Peyer's patch (tissue), 4 donors: Measurements from ENCODE around the gene CDYL. TPM values are rescaled to one million over a fixed set of nuclear protein-coding genes. Genes with fewer than 3 reads are reported as not detected.

Experiments used
- DNase-seq, 3 donors: peaks; one replicate each; pipeline ENCODE4 v3.0.0-alpha.2; 2017 to 2019
- H3K27ac ChIP-seq, 4 donors: fragments of 200-600 bp; sonication (generic); one replicate each; pipeline ENCODE4 v1.5.1; 2016 to 2019
- H3K27me3 ChIP-seq, 2 donors: fragments of 200-600 bp; sonication (generic); one replicate each; pipeline ENCODE4 v1.5.1; 2019
- H3K36me3 ChIP-seq, 3 donors: fragments of 200-600 bp; sonication (generic); one replicate each; pipeline ENCODE4 v1.5.1; 2016 to 2019
- H3K4me1 ChIP-seq, 4 donors: fragments of 200-600 bp; sonication (generic); one replicate each; pipeline ENCODE4 v1.5.1; 2016 to 2019
- H3K4me3 ChIP-seq, 4 donors: fragments of 200-600 bp; sonication (generic); 1 replicate in 3 of 4; 2 replicates in 1 of 4; pipeline ENCODE4 v1.5.1; 2016 to 2019; ENCODE audit warnings: mild to moderate bottlenecking in 1 of 4
- H3K9me3 ChIP-seq, 4 donors: fragments of 200-600 bp; sonication (generic); one replicate each; pipeline ENCODE4 v1.5.1; 2016 to 2019; ENCODE audit warnings: mild to moderate bottlenecking in 1 of 4
- CTCF ChIP-seq, 6 experiments: fragments of 450-650 bp in 4 of 6; fragments of 200-600 bp in 2 of 6; sonication (generic) in 1 of 6; IDR thresholded peaks; one replicate each; pipeline ENCODE4 v1.5.1; 2017 to 2019; ENCODE audit warnings: antibody characterized with exemption in 6 of 6, mild to moderate bottlenecking in 3 of 6, moderate library complexity in 1 of 6
- POLR2A ChIP-seq, 2 donors: fragments of 450-650 bp; IDR thresholded peaks; one replicate each; pipeline ENCODE4 v1.5.1; 2017; ENCODE audit warnings: antibody characterized with exemption in 2 of 2, mild to moderate bottlenecking in 2 of 2, moderate library complexity in 2 of 2
- total RNA-seq, 4 donors: library from RNA; depleted of rRNA; stranded (reverse); fragments of >200 nt; gene quantifications; one replicate each; pipeline ENCODE4 v1.1.0, GENCODE V29; 2016

Gene CDYL
- total RNA-seq, 4 donors from 2014 or later: 31.2 to 77.6 (median 35.2) TPM

- Histone ChIP-seq H3K27me3 (no peaks in the 10 kb centered on the region), H3K4me1 (no peaks in the 10 kb centered on the region), H3K27ac (no peak overlapping the region), H3K4me3 (no peak overlapping the region), H3K36me3 (peaks cover 0 to 18% (median 0%) of the 10 kb centered on the region in 3 donors), H3K9me3 (no peaks in the 10 kb centered on the region)
- DNase-seq: no peak
- TF ChIP-seq POLR2A (IDR thresholded peaks at IDR 0.05): no peak
- peak in 3 of 6 experiments; percentile 11 to 28 (median 27) for TF ChIP-seq CTCF (IDR thresholded peaks at IDR 0.05)
Observed at GRCh38 chr6:4957521-4958231, 181.5 kb downstream of the CDYL start.

GRCh38 chr6:4958624-4959023 is 182.4 kb downstream of the CDYL start:
- no peak overlapping the region for H3K4me3 ChIP-seq
- no peak for DNase-seq
- H3K27me3 ChIP-seq: no peaks in the 10 kb centered on the region
- TF ChIP-seq CTCF (IDR thresholded peaks at IDR 0.05): no peak
- H3K36me3 ChIP-seq: peaks cover 0 to 9% (median 0%) of the 10 kb centered on the region in 3 donors
- H3K4me1 ChIP-seq: no peaks in the 10 kb centered on the region
- no peak overlapping the region for H3K27ac ChIP-seq
- no peaks in the 10 kb centered on the region for H3K9me3 ChIP-seq

DNA sequence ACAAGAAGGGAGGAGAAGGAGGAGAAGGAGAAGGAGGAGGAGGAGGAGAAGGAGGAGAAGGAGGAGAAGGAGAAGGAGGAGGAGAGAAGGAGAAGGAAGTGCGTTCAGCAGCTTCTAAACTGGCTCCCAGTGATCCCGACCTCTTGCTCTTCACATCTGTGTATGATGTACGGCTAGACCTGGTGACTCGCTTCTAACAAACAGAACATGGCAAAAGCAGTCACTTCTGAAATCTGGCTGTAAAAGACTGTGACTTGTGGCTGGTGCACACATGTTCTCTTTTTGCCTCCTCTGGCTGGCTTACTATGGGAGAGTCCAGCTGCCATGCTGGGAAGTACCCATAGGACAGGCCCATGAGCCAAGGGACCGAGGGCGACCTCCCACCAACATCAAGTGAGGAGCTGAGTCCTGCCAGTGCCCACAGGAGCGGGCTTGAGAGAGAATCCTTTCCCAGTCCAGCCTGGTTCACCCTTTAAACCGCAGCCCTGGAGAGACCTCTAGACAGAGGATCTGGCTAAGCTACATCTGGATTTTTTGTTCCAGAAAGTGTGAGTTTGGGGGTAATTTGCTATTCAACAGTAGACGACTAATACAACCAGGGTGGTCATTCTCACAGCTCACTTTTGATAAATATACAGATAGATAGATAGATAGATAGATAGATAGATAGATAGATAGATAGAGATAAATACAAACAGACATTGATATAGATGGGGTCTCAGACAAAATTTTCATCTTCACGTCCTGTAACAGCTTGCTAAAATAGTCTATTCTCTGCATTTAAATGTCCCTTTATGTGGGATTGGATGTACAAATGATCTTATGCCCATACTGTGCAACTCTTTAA is 185.3 kb downstream of the CDYL start:
- no peak overlapping the region for H3K27ac ChIP-seq
- TF ChIP-seq CTCF (IDR thresholded peaks at IDR 0.05): no peak
- no peak for TF ChIP-seq POLR2A (IDR thresholded peaks at IDR 0.05)
- H3K4me1 ChIP-seq: no peaks in the 10 kb centered on the region
- no peaks in the 10 kb centered on the region for H3K36me3 ChIP-seq
- H3K9me3 ChIP-seq: no peaks in the 10 kb centered on the region
- DNase-seq: no peak
- H3K4me3 ChIP-seq: no peak overlapping the region
- H3K27me3 ChIP-seq: no peaks in the 10 kb centered on the region

GRCh38 chr6:4962905-4963304 is 186.7 kb downstream of the CDYL start:
- Histone ChIP-seq H3K4me3 (no peak overlapping the region), H3K9me3 (no peaks in the 10 kb centered on the region), H3K36me3 (no peaks in the 10 kb centered on the region), H3K4me1 (no peaks in the 10 kb centered on the region), H3K27ac (no peak overlapping the region), H3K27me3 (no peaks in the 10 kb centered on the region)
- no peak for TF ChIP-seq POLR2A (IDR thresholded peaks at IDR 0.05)
- TF ChIP-seq CTCF (IDR thresholded peaks at IDR 0.05): no peak
- no peak for DNase-seq

DNA sequence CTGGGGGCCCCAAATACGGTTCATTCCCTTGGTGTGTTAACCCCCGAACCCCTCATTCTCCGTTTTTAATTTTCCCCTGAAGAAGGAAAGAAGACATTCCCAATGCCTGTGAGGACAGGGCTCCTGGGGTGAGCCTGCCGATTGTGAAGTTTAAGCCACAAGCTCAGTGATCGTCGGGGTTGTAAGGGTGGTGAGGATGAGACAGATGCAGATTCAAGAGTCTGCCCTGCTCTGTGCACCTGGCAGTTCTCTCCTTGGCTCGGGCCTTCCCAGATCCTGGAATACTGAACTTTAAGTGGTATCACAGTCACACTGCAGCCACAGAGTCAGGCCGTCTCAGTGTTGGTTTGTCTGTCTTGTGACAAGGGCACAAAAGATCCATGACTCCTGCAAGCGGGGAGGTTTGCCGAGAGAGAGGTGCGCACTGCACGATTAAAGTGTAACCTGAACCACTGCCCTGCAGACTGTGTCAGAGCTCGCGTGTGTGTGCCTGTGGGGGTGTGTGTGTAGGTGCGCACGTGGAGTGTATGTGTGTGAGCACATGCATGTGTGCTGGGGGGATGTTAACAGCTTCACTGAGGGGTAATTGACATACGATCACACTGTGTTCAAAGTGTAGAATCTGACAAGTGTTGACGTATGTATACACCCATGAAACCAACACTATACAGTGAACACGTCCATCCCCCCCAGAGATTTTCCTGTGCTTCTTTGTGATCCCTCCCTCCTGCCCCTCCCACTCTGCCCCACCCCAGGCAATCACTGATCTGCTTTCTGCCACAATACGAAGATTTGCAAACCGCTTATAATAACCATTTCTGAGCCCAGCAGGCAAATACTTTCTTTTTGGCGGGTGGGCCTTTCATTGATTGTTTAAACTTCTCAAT is 188.7 kb downstream of the CDYL start:
- Histone ChIP-seq H3K36me3 (no peaks in the 10 kb centered on the region), H3K4me3 (no peak overlapping the region), H3K4me1 (no peaks in the 10 kb centered on the region), H3K27me3 (no peaks in the 10 kb centered on the region), H3K27ac (no peak overlapping the region), H3K9me3 (no peaks in the 10 kb centered on the region)
- no peak for DNase-seq
- TF ChIP-seq POLR2A (IDR thresholded peaks at IDR 0.05): no peak
- no peak for TF ChIP-seq CTCF (IDR thresholded peaks at IDR 0.05)
